Upper lobe of left lung (tissue), 4 donors: ENCODE measurements around the gene CHCHD3.

ENCODE experiments used
- CTCF ChIP-seq, 6 experiments: fragments of 450-650 bp in 4 of 6; fragments of 200-600 bp in 2 of 6; sonication (generic) in 2 of 6; IDR thresholded peaks; one replicate each; pipeline ENCODE4 v1.5.1; 2016 to 2019; ENCODE audit warnings: antibody characterized with exemption in 6 of 6
- EP300 ChIP-seq, 4 donors: sonication (generic); formaldehyde crosslinking; IDR thresholded peaks; one replicate each; pipeline ENCODE4 v1.5.1; 2017; ENCODE audit warnings: antibody characterized with exemption in 4 of 4, control low read depth in 2 of 4
- POLR2A ChIP-seq, 4 donors: fragments of 450-650 bp; IDR thresholded peaks; one replicate each; pipeline ENCODE4 v1.5.1; 2016 to 2017; ENCODE audit warnings: antibody characterized with exemption in 4 of 4, mild to moderate bottlenecking in 2 of 4

GRCh38 chr7:132915647-132916046 is 166.2 kb downstream of the CHCHD3 start:
- no peak for TF ChIP-seq CTCF (IDR thresholded peaks at IDR 0.05)
- no peak for TF ChIP-seq POLR2A (IDR thresholded peaks at IDR 0.05)
- TF ChIP-seq EP300 (IDR thresholded peaks at IDR 0.05), result no peak
